Breast epithelium (tissue), 3 donors: ENCODE data around the gene GRXCR2.

Experiments
- CTCF ChIP-seq, 3 donors: fragments of 450-650 bp; IDR thresholded peaks; one replicate each; pipeline ENCODE4 v1.5.1; 2016 to 2017; ENCODE audit warnings: antibody characterized with exemption in 3 of 3, mild to moderate bottlenecking in 3 of 3, moderate library complexity in 3 of 3
- POLR2A ChIP-seq: fragments of 450-650 bp; IDR thresholded peaks from one replicate; pipeline ENCODE4 v1.6.1; 2016; ENCODE audit warnings: antibody characterized with exemption, mild to moderate bottlenecking, moderate library complexity

- TF ChIP-seq POLR2A (no peak), CTCF (IDR thresholded peaks at IDR 0.05) (no peak)
Measured at GRCh38 chr5:145841299-145841698, 31.5 kb downstream of the GRXCR2 start.
